Right lobe of liver (tissue), 6 donors: ENCODE results near the gene P2RY6. TPM values are rescaled to one million over a fixed set of nuclear protein-coding genes. Genes with fewer than 3 reads are reported as not detected.
A peak's percentile ranks its signal among the peaks of the same experiment; 100 is the strongest.

Experiments used
- ATAC-seq, 4 donors: fragments of 200-7000 bp; cut with Tn5 transposase; one replicate each; pipeline ENCODE4 v1.9.1; 2020; ENCODE audit warnings: mild to moderate bottlenecking in 4 of 4, moderate library complexity in 4 of 4
- DNase-seq, 3 donors: peaks; one replicate each; pipeline ENCODE4 v3.0.0-alpha.2; 2020
- H3K27ac ChIP-seq, 3 donors: fragments of 200-600 bp; one replicate each; pipeline ENCODE4 v1.8.0; 2022
- H3K27me3 ChIP-seq, 2 donors: fragments of 200-600 bp; one replicate each; pipeline ENCODE4 v1.8.0; 2022
- H3K36me3 ChIP-seq, 4 donors: fragments of 200-600 bp; sonication (generic) in 1 of 4; one replicate each; pipeline versions ENCODE4 v1.5.1 to v1.8.0; 2017 to 2022; ENCODE audit warnings: control low read depth in 1 of 4
- H3K4me1 ChIP-seq, 4 donors: fragments of 200-600 bp; sonication (generic) in 1 of 4; one replicate each; pipeline versions ENCODE4 v1.5.1 to v1.8.0; 2017 to 2022; ENCODE audit warnings: control low read depth in 1 of 4
- H3K4me3 ChIP-seq, 3 donors: fragments of 200-600 bp; one replicate each; pipeline ENCODE4 v1.8.0; 2022
- H3K9me3 ChIP-seq, 4 donors: fragments of 200-600 bp; sonication (generic) in 1 of 4; one replicate each; pipeline versions ENCODE4 v1.5.1 to v1.8.0; 2017 to 2022; ENCODE audit warnings: control low read depth in 1 of 4
- POLR2A ChIP-seq: fragments of 450-650 bp; IDR thresholded peaks from one replicate; pipeline ENCODE4 v1.6.1; 2017; ENCODE audit warnings: antibody characterized with exemption, mild to moderate bottlenecking
- WGBS: methylation state at CpG from one replicate; pipeline ENCODE4 v1.1.6; 2018; ENCODE audit warnings: low coverage, low lambda C conversion rate; ENCODE audit not compliant: insufficient coverage; ENCODE audit errors: missing lambda C conversion rate; 5-methylcytosine and 5-hydroxymethylcytosine counted together
- intact Hi-C, 2 donors: fragments of 100-400 bp; cut with DNase I; formaldehyde crosslinking; loops; one replicate each; pipeline versions ENCODE4 v1.11.2 to v1.14.1; 2022
- total RNA-seq, 6 experiments: library from RNA; depleted of rRNA in 2 of 6; stranded (reverse); fragments of >200 nt in 2 of 6; fragmentation: NEBNext Ultra II Directional in 3 of 6; extraction: Animal tissue kit (Norgen Biotek cat#: 25700) in 3 of 6; gene quantifications; one replicate each; pipeline versions ENCODE4 v1.1.0 to v1.2.4, GENCODE V29; 2016 to 2023
- TF ChIP-seq, protein P1 (sequence below), 4 donors: fragments of 200-600 bp in 3 of 4; fragments of 450-650 bp in 1 of 4; IDR thresholded peaks; one replicate each; pipeline versions ENCODE4 v1.5.1 to v1.8.0; 2016 to 2022; ENCODE audit warnings: antibody characterized with exemption in 4 of 4, mild to moderate bottlenecking in 2 of 4
- donor health status: DM: no; HTN: yes; CAD: no.
- donor health status: DM: no; HTN: no; CAD: no.
- donor health status: DM: no; HTN: no; CAD: no.
- donor health status: DM: no; HTN: yes; CAD: no.
- donor health status: DM: no; HTN: yes; CAD: no.

The P2RY6 gene
- total RNA-seq, 6 experiments from 2014 or later, result 0.24 to 1.8 (median 0.62) TPM

DNA sequence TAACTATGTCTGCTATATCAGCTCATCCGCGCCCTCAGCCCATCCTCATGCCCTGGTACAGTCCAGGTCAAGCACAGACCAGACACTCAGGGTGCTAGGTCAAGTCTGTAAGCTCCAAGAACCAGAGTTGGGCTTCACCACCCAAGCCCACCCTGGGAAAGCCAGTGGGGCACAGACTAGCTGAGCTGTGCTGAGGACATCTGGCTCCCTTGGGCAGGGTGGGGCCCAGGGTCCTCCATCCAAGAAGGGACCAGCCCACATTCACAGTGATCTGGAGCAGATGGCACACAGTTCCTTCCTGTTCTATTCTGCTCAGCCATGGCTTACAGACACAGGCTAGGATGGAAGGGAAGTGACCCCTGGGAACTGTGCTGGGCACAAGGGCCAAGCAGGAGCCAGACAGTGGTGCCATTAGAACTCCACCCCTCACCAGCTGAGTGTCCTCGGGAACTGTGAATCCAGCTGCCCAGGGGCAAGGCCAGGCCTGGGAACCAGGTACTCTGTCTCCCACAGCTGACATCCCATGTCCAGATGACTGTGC lies 9.1 kb downstream of the P2RY6 start:
- WGBS, result no CpG with 5 or more reads among the region's 3 CpGs
- no peak for TF ChIP-seq POLR2A
- TF ChIP-seq, protein P1, sequence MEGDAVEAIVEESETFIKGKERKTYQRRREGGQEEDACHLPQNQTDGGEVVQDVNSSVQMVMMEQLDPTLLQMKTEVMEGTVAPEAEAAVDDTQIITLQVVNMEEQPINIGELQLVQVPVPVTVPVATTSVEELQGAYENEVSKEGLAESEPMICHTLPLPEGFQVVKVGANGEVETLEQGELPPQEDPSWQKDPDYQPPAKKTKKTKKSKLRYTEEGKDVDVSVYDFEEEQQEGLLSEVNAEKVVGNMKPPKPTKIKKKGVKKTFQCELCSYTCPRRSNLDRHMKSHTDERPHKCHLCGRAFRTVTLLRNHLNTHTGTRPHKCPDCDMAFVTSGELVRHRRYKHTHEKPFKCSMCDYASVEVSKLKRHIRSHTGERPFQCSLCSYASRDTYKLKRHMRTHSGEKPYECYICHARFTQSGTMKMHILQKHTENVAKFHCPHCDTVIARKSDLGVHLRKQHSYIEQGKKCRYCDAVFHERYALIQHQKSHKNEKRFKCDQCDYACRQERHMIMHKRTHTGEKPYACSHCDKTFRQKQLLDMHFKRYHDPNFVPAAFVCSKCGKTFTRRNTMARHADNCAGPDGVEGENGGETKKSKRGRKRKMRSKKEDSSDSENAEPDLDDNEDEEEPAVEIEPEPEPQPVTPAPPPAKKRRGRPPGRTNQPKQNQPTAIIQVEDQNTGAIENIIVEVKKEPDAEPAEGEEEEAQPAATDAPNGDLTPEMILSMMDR (IDR thresholded peaks at IDR 0.05), result no peak
- Histone ChIP-seq H3K27ac (no peak overlapping the region), H3K9me3 (no peaks in the 10 kb centered on the region), H3K4me1 (no peaks in the 10 kb centered on the region), H3K4me3 (no peak overlapping the region), H3K36me3 (no peaks in the 10 kb centered on the region), H3K27me3 (no peaks in the 10 kb centered on the region)
- ATAC-seq (peak; percentile 21 to 39 (median 30)), DNase-seq (no peak)
- intact Hi-C loops, result no loop called here

DNA sequence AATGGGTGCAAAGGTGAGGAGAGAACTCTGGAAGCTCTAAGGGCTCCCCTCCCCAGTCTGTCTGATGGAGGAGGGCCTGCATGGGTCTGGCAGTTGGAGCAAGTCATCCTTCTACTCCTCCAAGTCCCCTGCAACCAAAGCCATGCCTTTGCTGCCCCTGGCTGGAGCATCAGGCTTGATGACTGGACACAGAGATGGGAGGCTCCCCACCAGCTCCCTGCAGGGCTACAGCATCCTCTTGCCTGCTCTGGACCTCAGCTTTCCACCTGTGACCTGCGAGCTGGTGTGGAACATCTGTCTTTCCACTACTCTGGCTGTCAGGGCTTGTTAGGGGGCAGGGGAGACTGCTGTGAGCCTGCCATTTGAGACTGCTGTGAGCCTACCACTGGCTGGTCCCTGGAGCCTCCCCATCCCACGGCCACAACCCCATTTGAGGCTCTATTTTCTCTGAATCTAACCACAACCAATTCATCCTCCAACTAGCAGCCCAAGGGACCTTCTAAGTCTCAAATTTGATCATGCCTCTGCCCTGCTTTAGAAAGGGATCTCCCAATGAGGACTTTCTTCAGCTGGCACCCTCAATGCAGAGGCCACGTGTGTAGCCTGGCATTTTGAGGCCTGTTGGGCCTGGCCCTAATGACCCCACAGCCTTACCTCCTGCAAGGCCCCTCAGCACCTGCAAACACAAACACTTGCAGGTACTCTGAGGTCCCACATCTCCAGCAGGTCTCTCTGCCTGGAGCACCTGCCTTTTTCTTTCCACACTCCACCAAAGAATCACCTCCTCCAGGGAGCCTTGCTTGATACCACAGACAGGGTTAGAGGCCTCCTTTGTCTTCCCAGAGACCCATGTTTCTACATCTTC lies 9.9 kb downstream of the P2RY6 start:
- Histone ChIP-seq H3K36me3 (no peaks in the 10 kb centered on the region), H3K27ac (no peak overlapping the region), H3K27me3 (no peaks in the 10 kb centered on the region), H3K4me3 (no peak overlapping the region), H3K9me3 (no peaks in the 10 kb centered on the region), H3K4me1 (no peaks in the 10 kb centered on the region)
- intact Hi-C loops, result no loop called here
- DNase-seq, result no peak
- 63% methylated on average over 1 of the region's 3 CpGs for WGBS
- TF ChIP-seq, protein P1 (IDR thresholded peaks at IDR 0.05), result no peak
- TF ChIP-seq POLR2A, result no peak
- no peak for ATAC-seq

DNA sequence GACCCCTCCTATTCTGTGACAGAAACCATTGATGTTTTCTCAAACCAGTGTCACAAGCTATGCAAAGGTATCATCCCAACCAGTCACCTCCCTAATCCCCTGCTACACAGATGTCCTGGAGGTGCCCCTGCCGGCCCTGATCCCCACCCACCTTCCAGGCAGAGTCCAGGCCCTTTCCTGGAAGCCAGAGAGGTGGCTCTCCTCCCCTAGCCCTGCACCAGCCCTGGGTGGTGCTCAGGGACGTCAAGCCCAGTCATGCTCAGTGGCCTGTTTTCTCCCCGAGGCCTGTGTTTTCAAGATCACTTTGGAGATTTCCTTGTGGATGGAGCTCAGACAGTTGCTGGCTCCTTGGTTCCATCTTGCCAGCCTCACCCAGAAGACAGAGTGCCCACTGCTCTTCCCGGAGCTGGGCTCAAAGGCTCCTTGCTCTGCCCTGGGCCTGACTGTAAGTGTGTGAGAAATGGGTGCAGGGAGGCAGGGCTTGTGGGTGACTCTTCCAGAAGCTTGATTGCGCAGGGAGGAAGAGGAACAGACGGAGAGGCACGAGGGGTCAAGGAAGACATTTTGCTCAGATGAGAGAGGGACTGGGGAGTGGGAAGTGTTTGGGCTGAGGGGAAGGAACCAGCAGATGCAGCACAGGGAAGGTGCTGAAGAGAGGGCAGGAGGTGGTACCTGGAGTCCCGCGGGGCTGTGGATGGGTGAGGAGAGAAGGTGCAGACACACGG lies 11.3 kb downstream of the P2RY6 start:
- Histone ChIP-seq H3K36me3 (no peaks in the 10 kb centered on the region), H3K4me1 (no peaks in the 10 kb centered on the region), H3K27ac (no peak overlapping the region), H3K9me3 (no peaks in the 10 kb centered on the region), H3K27me3 (no peaks in the 10 kb centered on the region), H3K4me3 (no peak overlapping the region)
- ATAC-seq (peak in 3 of 4 donors; percentile 3 to 36 (median 28)), DNase-seq (no peak)
- TF ChIP-seq, protein P1 (IDR thresholded peaks at IDR 0.05), result no peak
- no peak for TF ChIP-seq POLR2A
- intact Hi-C loops, result no loop called here
- WGBS, result 68% methylated on average over 9 of the region's 10 CpGs

DNA sequence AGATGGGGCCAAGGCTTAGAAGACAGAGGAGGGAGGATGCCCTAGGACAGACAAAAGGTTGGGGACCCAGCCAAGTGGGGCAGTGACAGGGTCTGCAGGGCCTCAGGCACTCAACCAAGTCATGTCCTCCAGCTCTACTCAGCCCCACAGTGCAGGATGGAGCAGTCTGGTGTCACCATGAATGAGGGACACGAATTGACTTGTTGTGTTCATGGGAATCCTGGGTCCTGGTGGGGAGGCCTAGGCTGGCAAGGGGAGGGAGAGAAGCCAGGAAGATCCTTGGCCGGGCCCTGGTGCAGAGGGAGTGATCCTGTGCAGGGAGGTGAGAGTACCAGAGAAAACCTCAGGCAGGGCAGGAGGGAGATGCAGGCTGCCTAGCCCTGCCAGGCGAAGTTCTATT lies 12.0 kb downstream of the P2RY6 start:
- Histone ChIP-seq H3K9me3 (no peaks in the 10 kb centered on the region), H3K27ac (no peak overlapping the region), H3K36me3 (no peaks in the 10 kb centered on the region), H3K4me3 (no peak overlapping the region), H3K27me3 (no peaks in the 10 kb centered on the region), H3K4me1 (peaks cover 0 to 4% (median under 1%) of the 10 kb centered on the region in 4 donors)
- no peak for DNase-seq
- ATAC-seq, result no peak
- intact Hi-C loops, result no loop called here
- 43% methylated on average over 1 of the region's 3 CpGs for WGBS
- no peak for TF ChIP-seq POLR2A
- TF ChIP-seq, protein P1 (IDR thresholded peaks at IDR 0.05), result no peak
